ENCODE measurements around the gene ANXA11. TPM values are rescaled to one million over a fixed set of nuclear protein-coding genes. Genes with fewer than 3 reads are reported as not detected.

Gene ANXA11
- total and polyA plus RNA-seq, 2 of the 4 experiments (the other 2 are of a cell fraction), result 39.4 to 109 TPM

DNA sequence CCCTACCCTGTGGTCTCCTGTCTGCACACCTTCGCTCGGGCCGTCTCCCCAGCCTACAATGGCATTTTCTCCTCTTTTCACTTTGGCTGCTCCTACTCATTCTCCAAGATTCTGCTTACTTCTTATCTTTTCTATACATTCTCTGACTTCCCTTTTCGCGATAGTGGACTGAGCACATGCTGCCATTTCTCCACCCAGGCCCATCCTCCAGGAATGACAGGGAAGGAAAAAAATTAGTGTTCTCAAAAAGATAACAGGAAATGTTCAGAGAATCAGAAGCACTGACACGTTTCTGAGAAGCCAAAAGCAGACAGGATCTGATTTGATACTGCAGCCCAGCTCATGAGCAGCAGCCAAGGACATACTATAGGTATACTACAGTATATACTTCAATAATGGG lies 6.4 kb upstream of the ANXA11 start:
- Histone ChIP-seq H4K8ac (ENCODE audit: low read depth in 2 of 2, low read length in 2 of 2) (no peak overlapping the region), H3K23ac (ENCODE audit: low read depth, low read length) (no peak overlapping the region), H4K20me1 (ENCODE audit: insufficient read depth, low read length) (no peaks in the 10 kb centered on the region), H2AK5ac (ENCODE audit: low read depth, low read length) (no peak overlapping the region), H3K56ac (ENCODE audit: extremely low read depth, insufficient read depth, low read length) (no peak overlapping the region), H2BK15ac (ENCODE audit: low read depth, low read length) (no peak overlapping the region), H4K91ac (ENCODE audit: insufficient read depth, low read depth, low read length) (no peak overlapping the region), H4K5ac (ENCODE audit: low read depth, low read length) (no peak overlapping the region), H3K9me3 (ENCODE audit: control insufficient read depth, insufficient read depth, low read length) (peaks cover 3% of the 10 kb centered on the region; the same call in 1 of the 2 replicates), H3K4me1 (ENCODE audit: control insufficient read depth, insufficient read depth, low read length) (peaks cover 8% of the 10 kb centered on the region), H3K14ac (replicated peaks; ENCODE audit: low read depth, low read length) (no peak overlapping the region), H3K27ac (ENCODE audit: insufficient read depth, low read length) (no peak overlapping the region), H3K18ac (ENCODE audit: low read depth, low read length) (no peak overlapping the region), H3K9ac (ENCODE audit: low read depth, low read length) (no peak overlapping the region), H2BK5ac (ENCODE audit: low read depth, low read length, poor library complexity, severe bottlenecking) (no peak overlapping the region), H3K9me1 (ENCODE audit: insufficient read depth, low read length) (0 out of 2 replicates have a peak, but pooled peaks cover 3% of the 10 kb centered on the region), H2BK20ac (ENCODE audit: low read depth, low read length) (no peak overlapping the region), H2AFZ (replicated peaks; ENCODE audit: low read length, poor library complexity) (no peak overlapping the region), H2BK120ac (ENCODE audit: low read depth, low read length) (0 out of 2 replicates have a peak overlapping the region, but pooled peaks have one; percentile 8), H3K4ac (ENCODE audit: low read depth, low read length) (no peak overlapping the region), H3K4me2 (ENCODE audit: low read depth, low read length) (no peak overlapping the region), H3K4me3 (ENCODE audit: insufficient read depth, low read depth, low read length) (no peak overlapping the region), H3K36me3 (ENCODE audit: control insufficient read depth, insufficient read depth, low read length) (no peaks in the 10 kb centered on the region), H3K27me3 (ENCODE audit: control insufficient read depth, insufficient read depth, low read length) (no peaks in the 10 kb centered on the region), H3K79me1 (ENCODE audit: low read depth in 1 of 2, low read length in 2 of 2) (peaks cover 3 to 15% of the 10 kb centered on the region in 2 experiments; a peak in 2 of 4 replicates), H2AK9ac (replicated peaks; ENCODE audit: low read depth, low read length, poor library complexity) (no peak overlapping the region)
- in situ Hi-C loops (cut with MboI; ENCODE audit: low sequenced_read_pairs), result no loop called here
- WGBS, 2 experiments (ENCODE audit: extremely low coverage in 2 of 2, insufficient read length in 1 of 2), result no CpG with 5 or more reads among the region's 6 CpGs
- DNase-seq (no peak), ATAC-seq (ENCODE audit: low read depth) (no peak)
- no TSS peak for BruUV-seq (replicated peaks)
- ChIA-PET POLR2A (ENCODE audit: unreplicated experiment) (no interaction called here), CTCF (no interaction called here)
- dilution Hi-C loops (cut with HindIII; ENCODE audit: low sequenced_read_pairs, unreplicated experiment), result no loop called here
- intact Hi-C loops (cut with micrococcal nuclease), result no loop called here
- TF ChIP-seq, protein P1, sequence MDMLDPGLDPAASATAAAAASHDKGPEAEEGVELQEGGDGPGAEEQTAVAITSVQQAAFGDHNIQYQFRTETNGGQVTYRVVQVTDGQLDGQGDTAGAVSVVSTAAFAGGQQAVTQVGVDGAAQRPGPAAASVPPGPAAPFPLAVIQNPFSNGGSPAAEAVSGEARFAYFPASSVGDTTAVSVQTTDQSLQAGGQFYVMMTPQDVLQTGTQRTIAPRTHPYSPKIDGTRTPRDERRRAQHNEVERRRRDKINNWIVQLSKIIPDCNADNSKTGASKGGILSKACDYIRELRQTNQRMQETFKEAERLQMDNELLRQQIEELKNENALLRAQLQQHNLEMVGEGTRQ (IDR thresholded peaks at IDR 0.05; ENCODE audit: low read depth, low read length), result no peak
- TF ChIP-seq RAD21 (IDR thresholded peaks at IDR 0.05; ENCODE audit: low read length) (no peak), RCOR1 (IDR thresholded peaks at IDR 0.05; ENCODE audit: insufficient replicate concordance, low read length) (no peak), RFX5 (IDR thresholded peaks at IDR 0.05; ENCODE audit: low read depth, low read length) (no peak), CHD1 (IDR thresholded peaks at IDR 0.05; ENCODE audit: low read depth, low read length) (no peak), CEBPB (IDR thresholded peaks at IDR 0.05; ENCODE audit: low read depth, low read length) (no peak), MAZ (IDR thresholded peaks at IDR 0.05; ENCODE audit: borderline replicate concordance, low read depth, low read length) (no peak)
- TF ChIP-seq, protein P2, sequence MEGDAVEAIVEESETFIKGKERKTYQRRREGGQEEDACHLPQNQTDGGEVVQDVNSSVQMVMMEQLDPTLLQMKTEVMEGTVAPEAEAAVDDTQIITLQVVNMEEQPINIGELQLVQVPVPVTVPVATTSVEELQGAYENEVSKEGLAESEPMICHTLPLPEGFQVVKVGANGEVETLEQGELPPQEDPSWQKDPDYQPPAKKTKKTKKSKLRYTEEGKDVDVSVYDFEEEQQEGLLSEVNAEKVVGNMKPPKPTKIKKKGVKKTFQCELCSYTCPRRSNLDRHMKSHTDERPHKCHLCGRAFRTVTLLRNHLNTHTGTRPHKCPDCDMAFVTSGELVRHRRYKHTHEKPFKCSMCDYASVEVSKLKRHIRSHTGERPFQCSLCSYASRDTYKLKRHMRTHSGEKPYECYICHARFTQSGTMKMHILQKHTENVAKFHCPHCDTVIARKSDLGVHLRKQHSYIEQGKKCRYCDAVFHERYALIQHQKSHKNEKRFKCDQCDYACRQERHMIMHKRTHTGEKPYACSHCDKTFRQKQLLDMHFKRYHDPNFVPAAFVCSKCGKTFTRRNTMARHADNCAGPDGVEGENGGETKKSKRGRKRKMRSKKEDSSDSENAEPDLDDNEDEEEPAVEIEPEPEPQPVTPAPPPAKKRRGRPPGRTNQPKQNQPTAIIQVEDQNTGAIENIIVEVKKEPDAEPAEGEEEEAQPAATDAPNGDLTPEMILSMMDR (conservative IDR thresholded peaks at IDR 0.05; ENCODE audit: low read depth, low read length), result no peak
